ENCODE measurements around the gene ZFAND3.

- TF ChIP-seq CTCF (IDR thresholded peaks at IDR 0.05 in 2 of 3, conservative IDR thresholded peaks at IDR 0.05 in 1 of 3; ENCODE audit: borderline replicate concordance in 1 of 3, insufficient read depth in 1 of 3, low read depth in 2 of 3, low read length in 2 of 3): no peak
- no peak for TF ChIP-seq CBX3 (IDR thresholded peaks at IDR 0.05; ENCODE audit: low read depth)
- TF ChIP-seq SRF (IDR thresholded peaks at IDR 0.05; ENCODE audit: low read depth): no peak
- no peak for TF ChIP-seq ZNF274 (IDR thresholded peaks at IDR 0.05; ENCODE audit: low read depth, low read length)
- TF ChIP-seq POLR2AphosphoS5 (IDR thresholded peaks at IDR 0.05; ENCODE audit: low read depth, low read length): no peak
- TF ChIP-seq POLR2A (IDR thresholded peaks at IDR 0.05; ENCODE audit: borderline replicate concordance, extremely low read depth, insufficient read depth, insufficient read length): no peak
- no peak for TF ChIP-seq EZH2phosphoT487 (IDR thresholded peaks at IDR 0.05; ENCODE audit: borderline replicate concordance)
- TF ChIP-seq RAD21 (IDR thresholded peaks at IDR 0.05; ENCODE audit: low read depth): no peak
Observed at GRCh38 chr6:38138374-38138773, 318.8 kb downstream of the ZFAND3 start.
